Right kidney (tissue), 1 donor: ENCODE results near the gene SULT1E1.

Experiments
- DNase-seq: peaks from one replicate; pipeline ENCODE4 v3.0.0-alpha.2; 2016

Gene SULT1E1

GRCh38 chr4:69800599-69800998 lies 59.3 kb downstream of the SULT1E1 start:
- DNase-seq: no peak

GRCh38 chr4:69799337-69799736 lies 60.6 kb downstream of the SULT1E1 start:
- no peak for DNase-seq

GRCh38 chr4:69793732-69794131 lies 66.2 kb downstream of the SULT1E1 start:
- no peak for DNase-seq
